HG02973 (cell line): ENCODE data around the gene EXO5.
"Not testable (repeated sequence)": the region's sequence is repeated elsewhere in the genome, so short reads cannot be mapped to it uniquely, and the experiment has no call there.

Experiments used
- ATAC-seq: cut with Tn5 transposase; IDR thresholded peaks from one replicate; pipeline ENCODE4 v1.9.1; 2021; ENCODE audit warnings: moderate library complexity; ENCODE audit not compliant: unreplicated experiment

EXO5 gene, protein sequence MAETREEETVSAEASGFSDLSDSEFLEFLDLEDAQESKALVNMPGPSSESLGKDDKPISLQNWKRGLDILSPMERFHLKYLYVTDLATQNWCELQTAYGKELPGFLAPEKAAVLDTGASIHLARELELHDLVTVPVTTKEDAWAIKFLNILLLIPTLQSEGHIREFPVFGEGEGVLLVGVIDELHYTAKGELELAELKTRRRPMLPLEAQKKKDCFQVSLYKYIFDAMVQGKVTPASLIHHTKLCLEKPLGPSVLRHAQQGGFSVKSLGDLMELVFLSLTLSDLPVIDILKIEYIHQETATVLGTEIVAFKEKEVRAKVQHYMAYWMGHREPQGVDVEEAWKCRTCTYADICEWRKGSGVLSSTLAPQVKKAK

DNA sequence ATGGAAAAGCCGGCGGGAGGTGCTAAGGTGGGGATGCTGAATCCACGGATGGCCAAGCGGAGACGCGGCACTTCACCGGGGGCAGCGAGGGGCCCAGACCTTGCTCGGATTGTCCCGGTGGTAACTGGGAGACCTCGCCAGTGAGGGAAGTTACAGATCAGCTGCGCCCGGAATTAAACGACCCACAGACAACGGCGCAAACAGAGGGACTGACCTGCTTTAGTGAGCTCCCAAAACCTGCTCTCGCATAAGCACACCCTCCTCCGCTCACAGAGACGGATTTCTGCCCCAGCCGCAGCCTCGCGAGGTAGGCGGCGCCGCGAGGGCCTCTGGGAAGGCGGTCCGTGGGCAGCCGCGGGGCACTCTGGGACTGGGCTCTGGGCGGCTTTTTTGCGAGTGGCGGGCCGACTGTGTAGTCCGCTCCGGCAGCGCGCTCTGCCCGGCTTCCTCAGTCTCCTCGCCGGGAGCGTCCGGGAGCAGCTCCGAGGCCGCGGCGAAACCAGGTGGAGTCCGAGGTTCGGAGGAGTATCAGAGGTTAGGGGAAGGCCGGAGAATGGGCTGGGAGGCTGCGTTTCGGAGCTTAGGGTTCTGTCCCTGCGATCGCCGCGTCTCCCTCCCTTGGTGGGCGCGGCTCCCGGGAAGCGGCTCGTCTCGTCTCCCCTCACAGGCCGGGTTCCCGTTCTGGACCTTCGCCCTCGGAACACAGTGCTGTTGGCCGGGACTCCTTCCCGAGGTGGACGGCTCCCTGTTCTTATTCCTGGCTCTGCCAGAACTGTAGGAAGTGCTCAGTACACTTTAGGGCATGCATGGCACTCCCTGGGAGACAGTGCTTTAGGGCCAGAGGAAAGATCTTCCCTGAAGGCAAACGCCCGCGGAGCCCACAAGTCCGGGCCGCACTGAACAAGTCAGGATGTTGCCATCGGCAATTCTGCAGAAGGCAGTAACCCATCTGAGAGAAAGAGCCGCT, at the start of gene EXO5:
EXO5 (plus strand) TSS at position 393 of the 967 bp plus-strand sequence. CDS start 5,778 bp downstream, outside the sequence.
- ATAC-seq = peak; percentile 82

DNA sequence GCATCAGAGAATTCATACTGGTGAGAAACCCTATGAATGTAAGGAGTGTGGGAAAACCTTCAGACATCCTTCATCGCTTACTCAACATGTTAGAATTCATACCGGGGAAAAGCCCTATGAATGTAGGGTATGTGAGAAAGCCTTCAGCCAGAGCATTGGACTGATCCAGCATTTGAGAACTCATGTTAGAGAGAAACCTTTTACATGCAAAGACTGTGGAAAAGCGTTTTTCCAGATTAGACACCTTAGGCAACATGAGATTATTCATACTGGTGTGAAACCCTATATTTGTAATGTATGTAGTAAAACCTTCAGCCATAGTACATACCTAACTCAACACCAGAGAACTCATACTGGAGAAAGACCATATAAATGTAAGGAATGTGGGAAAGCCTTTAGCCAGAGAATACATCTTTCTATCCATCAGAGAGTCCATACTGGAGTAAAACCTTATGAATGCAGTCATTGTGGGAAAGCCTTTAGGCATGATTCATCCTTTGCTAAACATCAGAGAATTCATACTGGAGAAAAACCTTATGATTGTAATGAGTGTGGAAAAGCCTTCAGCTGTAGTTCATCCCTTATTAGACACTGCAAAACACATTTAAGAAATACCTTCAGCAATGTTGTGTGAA, 45.5 kb upstream of the EXO5 start:
- no peak for ATAC-seq

DNA sequence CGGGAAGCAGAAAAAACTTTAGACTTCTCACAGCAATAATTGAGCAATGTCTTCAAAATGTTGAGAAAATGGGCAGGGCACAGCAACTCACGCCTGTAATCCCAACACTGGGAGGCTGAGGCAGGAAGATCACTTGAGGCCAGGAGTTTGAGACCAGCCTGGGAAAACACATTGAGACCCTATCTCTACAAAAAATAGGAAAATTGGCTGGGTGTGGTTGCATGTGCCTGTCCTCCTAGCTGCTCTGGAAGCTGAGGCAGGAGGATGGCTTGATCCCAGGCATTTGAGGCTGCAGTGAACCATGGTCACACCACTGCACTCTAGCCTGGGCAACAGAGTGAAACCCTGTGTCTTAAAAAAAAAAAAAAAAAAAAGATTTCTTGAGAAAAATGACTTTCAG, 39.2 kb upstream of the EXO5 start:
- no peak for ATAC-seq

DNA sequence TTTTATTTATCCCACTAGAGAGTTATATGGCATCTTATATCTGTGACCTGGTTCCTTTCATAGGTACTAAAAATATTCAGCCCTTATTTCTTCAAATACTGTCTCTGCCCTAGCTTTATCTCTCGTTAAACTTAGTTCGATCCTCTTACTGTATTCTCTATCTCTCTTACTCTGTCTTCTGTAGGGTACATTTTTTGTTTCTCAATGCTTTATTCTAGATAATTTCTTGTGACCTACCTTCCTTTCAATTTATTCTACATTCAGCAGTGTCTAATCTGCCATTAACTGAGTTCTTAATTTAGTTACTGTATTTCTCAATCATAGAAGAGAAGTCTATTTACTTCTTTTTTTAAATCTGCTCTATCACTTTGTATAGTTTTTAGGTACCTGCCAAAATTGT, 33.3 kb upstream of the EXO5 start:
- ATAC-seq = no peak

DNA sequence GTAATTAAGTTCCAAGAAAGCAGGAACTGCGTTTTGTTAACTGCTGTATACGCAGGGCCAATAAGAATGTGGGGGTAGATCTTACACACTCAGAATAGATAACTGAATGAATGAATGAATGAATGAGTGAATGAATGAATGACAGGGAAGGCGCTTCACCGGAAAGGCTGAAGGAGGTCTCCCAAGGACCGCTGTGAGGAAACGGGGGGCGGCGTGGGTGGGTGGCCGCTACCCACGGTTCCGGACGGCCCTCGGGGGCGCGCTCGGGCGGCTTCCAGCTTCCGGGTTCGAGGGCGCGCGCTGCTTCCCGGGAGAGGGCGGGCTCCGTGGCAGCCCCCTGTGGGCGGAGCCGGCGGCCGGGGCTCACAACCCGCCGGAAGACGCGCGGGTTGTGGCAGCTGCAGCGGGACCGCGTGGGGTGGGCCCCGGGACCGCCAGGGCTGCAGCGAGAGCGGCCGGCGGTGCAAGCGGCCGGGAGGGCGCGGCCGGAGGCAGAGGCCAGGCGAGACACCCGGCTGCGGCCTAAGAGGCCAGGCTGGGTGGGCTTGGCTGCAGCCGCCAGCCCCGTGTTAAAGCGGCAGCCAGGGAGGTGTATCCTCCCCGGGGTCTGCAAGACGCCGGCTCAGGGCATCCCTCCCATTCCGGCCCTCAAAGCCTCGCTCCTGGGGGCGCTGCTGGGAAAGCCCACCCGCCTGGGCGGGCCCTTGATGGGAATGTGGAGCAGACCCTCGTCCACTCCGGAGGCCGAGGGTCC, 31.5 kb upstream of the EXO5 start, which contains the start of gene ZFP69:
ZFP69 (plus strand) TSS at position 367 of the 754 bp plus-strand sequence. CDS start 2,072 bp downstream, outside the sequence.
- ATAC-seq = no peak

DNA sequence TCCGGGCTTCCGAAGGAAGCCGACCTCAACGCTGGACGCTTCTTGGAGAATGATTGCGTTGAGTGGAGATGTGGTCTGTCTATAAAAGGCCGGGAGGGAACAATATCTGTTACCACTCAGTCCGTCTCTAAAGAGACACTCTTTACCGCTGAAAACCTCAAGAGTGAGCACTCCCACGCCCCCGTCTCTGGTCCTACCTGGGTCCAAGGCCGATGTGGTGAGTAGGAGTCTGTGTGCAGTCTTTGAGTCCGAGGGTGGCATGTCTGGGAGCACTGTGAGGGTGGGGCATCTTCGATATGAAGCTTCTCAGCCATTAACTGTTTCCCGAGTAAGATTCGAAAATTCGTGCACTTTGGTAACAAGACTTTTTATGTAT, 30.9 kb upstream of the EXO5 start:
- no peak for ATAC-seq

DNA sequence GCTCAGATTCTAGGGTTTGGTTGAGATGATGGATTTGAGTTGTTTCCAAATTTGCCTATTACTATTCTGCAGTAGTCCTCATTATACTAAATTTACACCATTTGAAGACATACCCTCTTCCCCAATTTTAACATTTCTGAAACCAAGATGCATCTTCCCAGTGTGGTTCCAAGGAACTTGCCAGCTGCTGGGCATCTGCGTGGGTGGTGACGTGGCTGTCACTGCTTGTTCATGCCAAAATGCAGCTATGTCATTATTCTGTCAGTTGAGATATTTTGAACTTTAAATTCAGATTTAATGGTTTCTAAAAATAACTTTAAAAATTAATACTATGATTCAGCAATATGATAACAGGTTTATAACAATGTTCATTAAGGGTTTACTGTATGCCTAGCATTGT, 30.3 kb upstream of the EXO5 start:
- ATAC-seq = no peak

DNA sequence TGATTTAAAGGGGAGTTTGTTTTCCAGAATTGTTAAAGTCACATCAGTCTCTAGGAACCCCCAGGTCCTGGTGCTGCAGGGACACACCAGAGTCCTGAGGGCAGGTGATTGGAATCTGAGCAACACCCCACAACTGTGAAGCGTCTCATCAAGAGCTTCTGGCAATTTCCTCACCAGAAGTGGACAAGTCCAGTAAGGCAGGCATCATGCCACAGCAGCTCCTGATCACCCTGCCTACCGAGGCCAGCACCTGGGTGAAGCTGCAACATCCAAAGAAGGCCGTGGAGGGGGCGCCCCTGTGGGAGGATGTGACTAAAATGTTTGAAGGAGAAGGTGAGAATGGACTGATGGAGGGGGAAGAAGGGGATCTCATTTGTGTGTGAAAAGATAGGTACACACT, 29.4 kb upstream of the EXO5 start:
- ATAC-seq = no peak

DNA sequence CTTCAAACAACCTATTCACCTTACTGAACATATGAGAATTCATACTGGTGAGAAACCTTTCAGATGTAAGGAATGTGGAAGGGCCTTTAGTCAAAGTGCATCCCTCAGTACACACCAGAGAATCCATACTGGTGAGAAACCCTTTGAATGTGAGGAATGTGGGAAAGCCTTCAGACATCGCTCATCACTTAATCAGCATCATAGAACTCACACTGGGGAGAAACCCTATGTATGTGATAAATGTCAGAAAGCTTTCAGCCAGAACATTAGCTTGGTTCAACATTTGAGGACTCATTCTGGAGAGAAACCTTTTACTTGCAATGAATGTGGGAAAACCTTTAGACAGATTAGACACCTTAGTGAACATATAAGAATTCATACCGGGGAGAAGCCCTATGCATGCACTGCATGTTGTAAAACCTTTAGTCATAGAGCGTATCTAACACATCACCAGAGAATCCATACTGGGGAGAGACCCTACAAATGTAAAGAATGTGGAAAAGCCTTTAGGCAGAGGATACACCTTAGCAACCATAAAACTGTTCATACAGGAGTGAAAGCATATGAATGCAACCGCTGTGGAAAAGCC, 13.2 kb upstream of the EXO5 start:
- ATAC-seq = no peak

DNA sequence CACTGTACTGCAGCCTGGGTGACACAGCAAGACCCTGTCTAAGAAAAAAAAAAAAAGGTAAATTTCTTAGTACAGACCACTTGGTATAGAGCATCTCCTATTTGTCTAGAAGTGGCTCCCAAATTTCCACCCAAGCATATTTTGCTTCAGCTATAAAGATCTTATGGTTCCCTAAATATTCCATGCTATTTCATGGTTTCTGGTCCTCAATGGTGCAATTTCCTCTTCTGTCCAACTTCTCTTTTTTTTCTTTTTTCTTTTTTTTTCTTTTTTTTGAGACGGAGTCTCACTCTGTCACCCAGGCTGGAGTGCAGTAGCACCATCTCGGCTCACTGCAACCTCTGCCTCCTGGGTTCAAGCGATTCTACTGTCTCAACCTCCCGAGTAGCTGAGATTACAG, 5.9 kb upstream of the EXO5 start:
- not testable (repeated sequence) for ATAC-seq

DNA sequence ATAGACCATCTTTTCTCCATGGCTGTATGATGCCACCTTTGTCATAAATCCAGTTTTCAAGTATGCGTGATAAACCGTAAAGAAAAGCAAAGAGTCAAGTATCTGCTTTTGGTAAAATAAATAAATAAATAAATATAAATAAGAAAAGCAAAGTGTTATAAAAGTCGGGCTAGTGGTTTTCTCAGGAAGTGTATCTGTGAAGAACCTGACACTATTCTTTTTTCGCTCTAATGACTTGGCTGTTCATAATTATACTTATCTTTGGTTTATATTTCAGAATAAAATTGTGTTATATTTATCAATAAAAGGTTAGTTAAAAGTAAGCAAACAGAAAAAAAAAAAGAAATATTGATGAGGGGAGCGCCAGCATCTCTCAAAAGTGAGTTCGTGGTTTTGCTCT, 594 bp upstream of the EXO5 start:
- no peak for ATAC-seq

DNA sequence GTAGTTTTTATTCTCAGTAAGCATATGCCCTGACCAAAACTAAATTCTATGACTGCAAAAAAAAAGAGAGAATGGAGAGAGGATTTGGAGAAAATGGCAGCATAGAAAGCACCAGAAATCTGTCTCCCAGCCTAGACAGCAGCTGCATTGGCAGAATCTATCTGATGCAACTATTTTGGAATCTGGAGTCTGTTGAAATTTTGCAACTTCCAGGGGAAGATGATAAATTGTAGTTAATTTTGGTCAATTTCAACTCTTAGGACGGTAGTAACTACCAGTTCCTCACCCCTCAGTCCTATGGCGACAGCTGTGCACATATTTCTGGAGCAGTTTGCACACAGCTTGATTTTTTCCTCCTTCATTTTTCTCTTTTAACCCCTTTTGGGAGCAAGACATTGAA, 10.9 kb downstream of the EXO5 start:
- ATAC-seq = no peak

DNA sequence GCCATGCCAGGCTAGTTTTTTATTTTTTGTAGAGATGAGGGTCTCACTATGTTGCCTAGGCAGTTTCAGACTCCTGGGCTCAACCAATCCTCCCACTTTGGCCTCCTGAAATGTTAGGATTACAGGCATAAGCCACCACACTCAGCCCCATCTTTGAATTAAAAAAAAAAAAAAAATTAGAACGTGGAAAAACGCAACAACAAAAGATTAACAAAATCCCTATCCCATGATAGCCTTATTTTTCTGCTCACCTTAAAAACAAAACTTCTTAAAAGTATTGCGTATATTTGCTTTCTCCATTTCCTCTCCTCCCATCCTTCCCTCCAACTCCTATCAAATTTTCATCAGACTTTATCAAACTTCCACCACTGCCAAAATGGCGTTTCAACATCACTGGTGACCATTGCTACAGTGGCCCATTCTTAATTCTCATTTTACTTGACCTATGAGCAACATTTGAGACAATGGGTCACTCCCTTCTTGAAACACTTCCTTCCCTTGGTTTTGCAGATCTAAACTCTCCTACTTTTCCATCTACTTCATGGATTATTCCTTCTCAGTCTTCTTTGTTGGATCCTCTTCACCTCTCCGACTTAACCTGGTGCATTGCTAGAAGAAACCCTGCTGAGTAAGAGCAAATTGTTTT, 22.3 kb downstream of the EXO5 start:
- no peak for ATAC-seq

DNA sequence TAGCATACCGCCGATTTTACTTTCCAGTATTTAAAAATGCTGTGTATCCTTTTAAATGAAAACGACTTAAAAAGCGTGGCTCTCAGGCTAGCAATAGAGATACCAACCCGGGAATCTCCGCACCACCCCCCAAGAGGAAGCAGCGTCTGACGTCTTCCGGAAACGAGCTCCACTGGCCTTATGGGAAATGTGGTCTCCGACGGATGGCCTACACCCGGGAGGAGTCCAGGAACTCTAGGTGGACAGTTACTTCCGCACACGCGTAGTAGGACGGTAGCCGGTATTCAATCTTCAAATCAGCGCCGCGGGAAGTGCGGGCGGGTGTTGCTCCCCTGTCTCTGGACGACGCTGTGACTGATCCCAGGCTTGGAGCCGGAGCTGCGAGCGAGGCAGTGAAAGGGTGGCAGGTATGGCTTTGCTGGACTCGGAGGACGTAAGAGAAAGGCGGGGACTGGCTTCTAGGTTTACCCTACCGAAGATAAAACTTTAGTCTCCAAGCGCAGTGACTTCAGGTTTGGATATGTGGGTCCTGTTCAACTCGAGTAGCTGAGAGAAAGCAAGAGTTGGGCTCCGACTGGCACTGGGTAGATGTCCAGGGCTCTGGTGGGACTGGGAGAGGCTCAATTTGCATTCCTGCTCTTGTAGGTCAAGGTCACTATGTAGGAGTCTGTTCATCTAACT, 23.0 kb downstream of the EXO5 start, which contains the start of gene ZNF684:
ZNF684 (plus strand) TSS at position 257 of the 681 bp plus-strand sequence. CDS start 1,530 bp downstream, outside the sequence.
- peak; percentile 89 for ATAC-seq

DNA sequence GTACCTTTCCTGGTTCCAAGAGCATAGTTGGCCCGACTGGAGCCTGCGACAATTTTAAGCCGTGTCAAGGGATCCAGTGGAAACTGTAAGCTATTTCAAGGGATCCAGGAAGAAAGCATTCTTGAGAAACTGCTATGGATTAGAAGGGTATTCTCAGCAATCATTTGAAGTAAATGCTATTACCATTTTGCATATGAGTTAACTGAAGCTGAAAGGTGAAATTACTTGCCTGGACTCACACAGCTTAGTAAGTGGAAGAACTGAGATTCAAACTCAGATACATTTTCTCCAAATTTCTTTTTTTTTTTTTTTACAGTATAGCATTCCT, 23.5 kb downstream of the EXO5 start:
- no peak for ATAC-seq

DNA sequence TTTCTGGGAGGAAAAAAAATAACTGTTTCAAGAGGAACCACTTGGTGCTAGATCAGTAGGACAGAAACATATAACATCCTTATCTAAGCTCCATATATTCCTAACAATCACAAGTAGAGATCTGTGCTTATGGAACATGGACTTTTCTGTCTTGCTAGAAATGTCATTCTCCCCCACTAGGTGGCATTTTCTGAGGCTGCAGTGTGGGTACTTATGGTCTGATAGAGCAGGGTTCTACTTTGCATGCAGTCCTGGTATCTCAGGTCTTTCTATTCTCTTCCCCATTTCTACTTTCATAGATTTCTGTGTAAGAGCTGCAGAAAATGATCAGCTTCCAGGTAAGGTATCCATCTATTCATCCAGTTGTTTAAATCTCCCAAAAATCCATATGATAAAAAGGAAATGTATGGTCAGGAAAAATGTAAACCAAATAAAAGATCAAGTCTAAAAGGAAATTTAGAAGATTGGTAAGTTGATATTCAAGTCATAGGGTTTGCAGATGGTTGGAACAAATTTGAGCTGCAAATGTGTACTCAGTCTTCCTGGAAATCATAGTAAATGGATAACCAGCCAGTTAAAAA, 24.4 kb downstream of the EXO5 start:
- no peak for ATAC-seq

DNA sequence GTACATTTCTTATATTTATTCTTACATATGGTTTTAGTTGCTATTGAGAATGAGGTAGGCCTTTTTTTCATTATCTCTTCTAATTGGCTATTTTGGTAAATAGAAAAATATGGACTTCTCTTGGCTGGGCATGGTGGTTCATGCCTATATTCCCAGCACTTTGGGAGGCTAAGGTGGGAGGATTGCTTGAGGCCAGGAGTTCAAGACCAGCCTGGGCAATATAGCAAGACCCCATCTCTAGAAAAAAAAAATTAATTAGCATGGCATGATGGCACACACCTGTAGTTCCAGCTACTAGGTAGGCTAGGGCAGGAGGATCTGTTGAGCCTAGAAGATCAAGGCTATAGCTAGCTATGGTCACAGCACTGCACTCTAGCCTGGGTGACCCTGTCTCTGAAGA, 26.0 kb downstream of the EXO5 start:
- ATAC-seq = no peak

DNA sequence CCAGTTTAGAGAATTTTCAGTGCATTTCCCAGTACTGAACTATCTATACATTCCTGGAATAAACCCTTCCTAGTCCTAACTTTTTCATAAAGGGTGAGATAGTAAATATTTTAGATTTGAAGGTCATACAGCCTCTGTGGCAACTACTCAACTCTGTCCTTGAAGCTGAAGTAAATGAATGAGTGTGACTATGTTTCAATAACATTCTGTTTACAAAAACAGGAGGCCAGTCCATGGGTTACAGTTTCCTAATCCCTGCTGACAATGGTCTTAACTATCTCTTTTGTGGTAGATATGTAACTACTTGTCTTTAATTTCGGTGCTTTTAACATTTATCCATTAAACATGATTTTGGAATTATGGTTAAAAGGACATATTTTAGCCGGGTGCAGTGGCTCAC, 27.2 kb downstream of the EXO5 start:
- ATAC-seq = no peak

DNA sequence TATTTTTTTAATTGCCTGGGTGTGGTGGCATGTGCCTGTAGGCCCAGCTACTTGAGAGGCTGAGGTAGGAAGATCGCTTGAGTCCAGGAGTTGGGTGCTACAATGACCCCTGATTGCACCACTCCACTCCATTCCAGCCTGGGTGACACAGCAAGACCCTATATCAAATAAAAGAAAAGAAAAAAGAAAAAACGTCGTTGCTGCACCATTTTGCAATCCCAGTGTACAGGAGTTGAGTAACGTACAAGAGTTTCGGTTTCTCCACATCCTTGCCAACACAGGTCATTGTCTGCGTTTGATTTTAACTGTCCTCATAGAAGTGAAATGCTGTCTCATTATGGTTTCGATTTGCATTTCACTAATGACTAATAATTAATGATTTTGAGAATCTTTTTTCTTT, 30.8 kb downstream of the EXO5 start:
- no peak for ATAC-seq
